OCI-LY3 (cell line): Measurements from ENCODE around the gene FBXL20.

Source experiments
- EZH2phosphoT487 ChIP-seq: fragments of 200-600 bp; shearing (Covaris generic); IDR thresholded peaks from 2 replicates; pipeline ENCODE4 v1.6.1; 2018; ENCODE audit warnings: antibody characterized with exemption, mixed run types, low read depth
- TF ChIP-seq, protein P1 (sequence below): fragments of 200-600, 300-600 bp; sonication (generic); IDR thresholded peaks from 2 replicates; pipeline ENCODE4 v1.5.1; 2014; ENCODE audit warnings: antibody characterized with exemption, low read length, low read depth

- TF ChIP-seq, protein P1, sequence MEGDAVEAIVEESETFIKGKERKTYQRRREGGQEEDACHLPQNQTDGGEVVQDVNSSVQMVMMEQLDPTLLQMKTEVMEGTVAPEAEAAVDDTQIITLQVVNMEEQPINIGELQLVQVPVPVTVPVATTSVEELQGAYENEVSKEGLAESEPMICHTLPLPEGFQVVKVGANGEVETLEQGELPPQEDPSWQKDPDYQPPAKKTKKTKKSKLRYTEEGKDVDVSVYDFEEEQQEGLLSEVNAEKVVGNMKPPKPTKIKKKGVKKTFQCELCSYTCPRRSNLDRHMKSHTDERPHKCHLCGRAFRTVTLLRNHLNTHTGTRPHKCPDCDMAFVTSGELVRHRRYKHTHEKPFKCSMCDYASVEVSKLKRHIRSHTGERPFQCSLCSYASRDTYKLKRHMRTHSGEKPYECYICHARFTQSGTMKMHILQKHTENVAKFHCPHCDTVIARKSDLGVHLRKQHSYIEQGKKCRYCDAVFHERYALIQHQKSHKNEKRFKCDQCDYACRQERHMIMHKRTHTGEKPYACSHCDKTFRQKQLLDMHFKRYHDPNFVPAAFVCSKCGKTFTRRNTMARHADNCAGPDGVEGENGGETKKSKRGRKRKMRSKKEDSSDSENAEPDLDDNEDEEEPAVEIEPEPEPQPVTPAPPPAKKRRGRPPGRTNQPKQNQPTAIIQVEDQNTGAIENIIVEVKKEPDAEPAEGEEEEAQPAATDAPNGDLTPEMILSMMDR, result no peak
- TF ChIP-seq EZH2phosphoT487, result no peak
Observed at GRCh38 chr17:39399791-39400190, 1.6 kb downstream of the FBXL20 start.
